NT2/D1 (cell line): ENCODE data around the gene IL18R1.

Source experiments
- YY1 ChIP-seq: IDR thresholded peaks from 2 replicates; pipeline ENCODE4 v1.6.1; 2011; ENCODE audit not compliant: insufficient read length, insufficient read depth
- ZNF274 ChIP-seq: IDR thresholded peaks from 2 replicates; pipeline ENCODE4 v1.6.1; 2011; ENCODE audit warnings: mild to moderate bottlenecking, low read depth, low read length

- TF ChIP-seq ZNF274: no peak
- TF ChIP-seq YY1: no peak
Observed at GRCh38 chr2:102334486-102334885, 21.1 kb upstream of the IL18R1 start.
